ENCODE results near the gene SNRPF.

DNA sequence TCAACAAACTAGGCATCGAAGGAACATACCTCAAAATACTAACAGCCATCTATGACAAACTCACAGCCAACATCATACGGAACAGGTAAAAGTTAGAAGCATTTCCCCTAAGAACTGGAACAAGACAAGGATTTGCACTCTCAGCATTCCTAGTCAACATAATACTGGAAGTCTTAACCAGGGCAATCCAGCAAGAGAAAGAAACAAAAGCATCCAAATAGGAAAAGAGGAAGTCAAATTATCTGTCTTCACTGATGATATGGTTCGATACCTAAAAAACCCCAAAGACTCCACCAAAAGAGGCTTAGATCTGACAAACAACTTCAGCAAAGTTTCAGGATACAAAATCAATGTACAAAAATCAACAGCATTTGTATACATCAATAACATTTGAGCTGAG lies 51.1 kb downstream of the SNRPF start:
- TF ChIP-seq POLR2AphosphoS5 (IDR thresholded peaks at IDR 0.05; ENCODE audit: borderline replicate concordance, low read depth, low read length) (no peak), EZH2 (IDR thresholded peaks at IDR 0.05) (no peak), FOXP2 (optimal IDR thresholded peaks at IDR 0.05; ENCODE audit: control extremely low read depth, extremely low read length, insufficient read depth) (no peak)
